HG02884 (cell line): ENCODE data around the gene SLITRK3.

Source experiments
- ATAC-seq: cut with Tn5 transposase; IDR thresholded peaks from one replicate; pipeline ENCODE4 v1.9.1; 2021; ENCODE audit warnings: mild to moderate bottlenecking, moderate library complexity; ENCODE audit not compliant: unreplicated experiment

SLITRK3 gene

GRCh38 chr3:165195640-165196576 is at the start of gene SLITRK3:
TSS of gene SLITRK3 (minus strand) at chr3:165196384. CDS start at chr3:165190830, 5,554 bp downstream.
- ATAC-seq = no peak

GRCh38 chr3:165243597-165243996 is 47.4 kb upstream of the SLITRK3 start:
- ATAC-seq = no peak

GRCh38 chr3:165233501-165234195 is 37.5 kb upstream of the SLITRK3 start:
- no peak for ATAC-seq

GRCh38 chr3:165225604-165226003 is 29.4 kb upstream of the SLITRK3 start:
- no peak for ATAC-seq

- ATAC-seq = no peak
Measured at GRCh38 chr3:165217739-165218138, 21.6 kb upstream of the SLITRK3 start.

- no peak for ATAC-seq
Measured at GRCh38 chr3:165212580-165212979, 16.4 kb upstream of the SLITRK3 start.

GRCh38 chr3:165211721-165212120 is 15.5 kb upstream of the SLITRK3 start:
- no peak for ATAC-seq

- no peak for ATAC-seq
Measured at GRCh38 chr3:165210727-165211126, 14.5 kb upstream of the SLITRK3 start.

- no peak for ATAC-seq
Measured at GRCh38 chr3:165210132-165210531, 13.9 kb upstream of the SLITRK3 start.

GRCh38 chr3:165206454-165207266 is 10.5 kb upstream of the SLITRK3 start:
- ATAC-seq = peak; percentile 95

- no peak for ATAC-seq
Measured at GRCh38 chr3:165204445-165204844, 8.3 kb upstream of the SLITRK3 start.

- ATAC-seq = no peak
Measured at GRCh38 chr3:165202995-165203394, 6.8 kb upstream of the SLITRK3 start.

GRCh38 chr3:165201964-165202363 is 5.8 kb upstream of the SLITRK3 start:
- ATAC-seq = no peak

GRCh38 chr3:165197481-165197800 is 1.3 kb upstream of the SLITRK3 start:
- ATAC-seq = no peak

- no peak for ATAC-seq
Measured at GRCh38 chr3:165196577-165197480, 645 bp upstream of the SLITRK3 start.

- no peak for ATAC-seq
Measured at GRCh38 chr3:165195241-165195639, 944 bp downstream of the SLITRK3 start.

GRCh38 chr3:165194511-165195240 is 1.5 kb downstream of the SLITRK3 start:
- ATAC-seq = no peak

GRCh38 chr3:165193366-165194254 is 2.6 kb downstream of the SLITRK3 start:
- no peak for ATAC-seq
